HG02798 (cell line): Measurements from ENCODE around the gene NPAS3.

Experiments used
- ATAC-seq: cut with Tn5 transposase; IDR thresholded peaks from one replicate; pipeline ENCODE4 v1.9.1; 2021; ENCODE audit warnings: mild to moderate bottlenecking; ENCODE audit not compliant: unreplicated experiment, poor library complexity

Gene NPAS3

DNA sequence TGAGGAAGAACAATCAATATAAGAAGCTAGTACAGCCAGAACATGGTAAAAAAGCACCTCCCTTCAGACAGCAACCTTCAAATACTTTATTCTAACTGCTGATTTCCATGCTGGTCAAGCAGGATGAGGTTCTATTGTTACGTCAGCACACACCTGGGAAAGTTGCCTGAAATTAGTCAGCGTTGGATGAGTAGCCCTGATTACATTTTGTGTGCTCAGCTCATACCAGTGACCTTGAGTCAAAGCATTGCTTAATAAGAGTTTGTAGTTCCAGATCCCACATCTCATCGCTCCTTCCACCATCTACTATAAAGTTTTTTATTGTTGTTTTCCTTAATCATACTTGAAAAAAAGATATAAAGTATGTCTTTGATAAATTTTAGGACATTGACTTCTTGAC is 650.7 kb downstream of the NPAS3 start:
- ATAC-seq: no peak

DNA sequence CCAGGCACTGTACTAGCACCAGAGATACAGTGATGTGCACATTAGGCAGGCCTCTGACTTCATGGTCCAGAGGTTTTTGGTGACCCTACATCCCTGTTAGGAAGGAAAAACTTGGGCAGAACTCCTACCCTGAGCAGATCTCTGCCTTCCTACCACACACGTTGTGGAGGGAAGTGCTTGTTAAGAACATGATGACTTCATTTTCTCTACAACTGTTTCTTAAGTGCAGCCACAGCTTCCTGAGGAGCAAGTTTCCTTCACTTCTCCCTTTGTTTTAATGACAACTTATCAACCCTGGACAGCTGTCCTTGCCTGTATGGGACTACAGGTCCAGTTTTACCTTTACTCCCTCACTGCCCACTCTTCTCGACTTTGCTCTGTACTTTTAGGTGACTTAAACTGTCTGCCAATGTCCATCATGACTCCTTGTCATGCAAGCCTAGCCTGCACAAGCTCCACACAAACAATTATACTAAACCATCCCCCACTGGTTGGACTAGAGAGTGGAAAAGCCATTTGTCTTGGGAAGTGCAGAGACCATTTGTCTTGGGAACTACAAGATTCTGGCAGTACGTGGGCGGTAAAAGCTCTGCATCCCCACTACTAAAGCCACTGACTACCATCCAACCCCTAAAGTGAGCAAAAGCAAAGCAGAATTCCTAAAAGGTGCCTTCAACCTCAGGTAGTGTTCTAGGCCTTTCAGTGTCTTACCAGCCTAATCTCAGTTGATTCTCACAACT is 652.4 kb downstream of the NPAS3 start:
- ATAC-seq: no peak

DNA sequence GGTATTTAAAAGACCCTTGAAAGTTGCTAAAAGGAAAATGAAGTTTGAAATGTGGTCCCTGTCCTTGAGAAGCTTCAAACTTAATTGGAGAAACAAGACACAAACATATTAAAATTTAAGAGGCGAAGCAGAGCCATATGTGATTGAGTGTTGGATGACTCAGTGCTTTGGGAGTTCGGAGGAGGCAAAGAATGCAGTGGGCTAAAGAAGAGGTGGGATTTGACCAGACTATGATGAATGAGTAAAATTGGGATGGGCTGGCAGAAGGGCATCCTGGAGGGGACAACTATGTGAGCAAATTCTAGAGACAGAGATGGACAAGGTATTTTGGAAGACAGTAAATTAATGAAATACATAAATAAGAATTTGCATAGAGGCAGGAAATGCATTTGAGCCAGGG is 653.6 kb downstream of the NPAS3 start:
- no peak for ATAC-seq

DNA sequence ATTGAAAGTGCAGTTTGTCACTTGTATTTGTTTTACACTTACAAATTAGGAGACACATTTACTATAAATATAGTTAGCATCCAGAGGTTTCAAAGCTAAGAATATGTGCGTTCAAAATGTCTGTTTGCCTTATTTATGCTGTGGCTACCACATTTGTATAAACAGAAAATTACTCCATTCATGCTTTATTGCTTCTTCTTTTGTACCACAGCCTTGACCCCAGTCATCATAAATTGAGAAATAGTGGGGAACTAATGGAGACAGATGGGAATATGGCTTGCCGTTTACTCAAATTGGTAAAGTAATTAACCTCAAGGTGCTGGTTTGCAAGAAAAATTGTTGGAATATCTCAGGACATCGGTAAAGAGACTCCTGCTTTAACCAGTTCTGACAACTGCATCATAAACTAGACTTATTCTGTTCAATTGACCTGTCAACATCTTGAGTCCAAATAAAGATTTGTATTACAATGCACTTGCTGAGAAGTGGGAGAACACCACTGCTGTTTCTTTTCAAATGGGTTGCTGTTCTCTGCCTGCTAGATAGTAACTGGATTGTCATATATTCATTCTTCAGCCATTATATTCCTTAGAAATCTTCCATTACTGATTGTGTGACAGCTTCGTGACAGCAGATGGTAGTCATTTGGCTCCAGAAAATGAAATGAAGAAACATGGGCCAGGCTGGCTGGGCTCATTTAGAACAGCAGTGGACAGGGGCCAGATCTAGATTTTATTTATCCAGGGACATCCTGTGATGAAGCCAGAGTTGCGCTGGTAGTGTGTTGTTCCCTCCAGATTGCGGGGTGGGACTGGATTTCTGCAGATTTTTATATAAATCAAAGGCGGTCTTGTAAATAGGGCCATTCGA is 657.8 kb downstream of the NPAS3 start:
- ATAC-seq: no peak

DNA sequence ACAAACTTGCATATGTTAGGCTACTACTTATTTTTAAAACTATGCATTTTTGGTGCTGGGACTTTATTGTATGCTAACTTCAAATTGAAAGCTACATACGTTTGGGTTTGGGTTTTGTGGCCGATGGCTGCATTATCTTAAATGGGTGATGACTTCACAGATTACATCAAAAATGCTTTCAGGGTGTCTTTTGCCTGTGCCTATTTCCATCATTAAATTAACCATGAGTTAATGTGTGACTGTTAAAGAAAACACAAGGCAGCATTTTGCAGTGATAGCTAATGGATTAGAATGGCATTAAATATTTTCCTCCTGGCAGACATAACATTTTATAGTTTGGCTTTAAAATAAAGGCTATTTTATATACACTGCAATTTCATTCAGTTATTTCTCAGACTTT is 659.9 kb downstream of the NPAS3 start:
- no peak for ATAC-seq

DNA sequence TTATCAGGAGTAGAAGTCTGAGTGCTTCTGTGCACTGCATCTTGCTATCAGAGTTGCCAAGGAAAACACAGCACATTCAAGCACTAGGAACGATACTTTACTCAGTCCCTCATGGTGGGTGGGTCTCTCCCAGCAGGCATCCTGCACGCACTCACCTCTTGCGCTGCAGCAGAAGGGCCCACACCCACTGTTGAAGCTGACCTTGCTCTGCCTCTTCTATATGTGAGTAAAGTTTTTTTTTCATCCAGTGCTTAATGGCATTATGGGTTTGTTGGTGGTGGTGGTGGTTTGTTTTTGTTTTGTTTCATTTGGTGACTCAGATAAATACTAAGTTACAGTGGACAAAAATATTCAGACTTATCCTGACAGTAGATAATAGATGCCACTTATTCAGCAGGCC is 663.7 kb downstream of the NPAS3 start:
- ATAC-seq: no peak

GRCh38 chr14:33606591-33606990 is 667.9 kb downstream of the NPAS3 start:
- no peak for ATAC-seq

- no peak for ATAC-seq
Measured at GRCh38 chr14:33609582-33609981, 670.9 kb downstream of the NPAS3 start.

GRCh38 chr14:33610121-33610520 is 671.4 kb downstream of the NPAS3 start:
- ATAC-seq: no peak

DNA sequence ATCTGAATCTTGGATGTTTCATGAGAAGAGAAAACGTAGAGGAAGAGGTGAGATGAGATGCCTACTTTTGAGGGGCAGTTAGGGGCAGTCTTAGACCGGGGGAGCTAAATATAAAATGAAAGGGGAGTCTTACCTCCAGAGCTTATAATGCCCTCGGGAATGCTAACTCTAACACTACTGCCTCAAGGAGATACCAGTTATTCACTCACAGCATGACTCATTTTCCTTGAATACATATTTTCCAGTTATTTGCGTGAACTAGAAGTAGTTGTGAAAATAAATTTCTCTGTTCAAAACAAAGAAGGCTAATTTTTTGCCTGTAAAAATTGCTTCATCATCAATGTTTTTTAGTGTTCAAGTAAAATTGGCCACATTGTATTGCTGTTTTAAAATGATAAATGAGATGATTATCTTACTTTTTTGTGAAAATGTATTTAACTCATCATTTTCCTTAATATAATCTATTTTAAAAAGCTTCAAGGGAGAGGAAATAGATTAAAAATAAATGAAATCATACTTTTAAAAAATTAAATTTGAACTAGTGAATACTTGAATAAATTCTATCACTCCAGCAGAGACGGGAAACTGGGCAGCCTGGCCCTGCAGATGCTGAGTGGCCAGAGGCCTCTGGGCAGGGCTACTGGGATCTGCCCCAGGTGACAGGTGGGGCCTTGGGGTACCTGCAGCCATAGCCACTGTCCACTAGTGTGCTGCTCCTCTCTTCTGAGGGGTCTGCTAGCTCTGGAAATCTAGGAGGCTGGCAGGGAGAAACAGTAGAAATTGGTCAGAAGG is 672.9 kb downstream of the NPAS3 start:
- ATAC-seq: no peak

GRCh38 chr14:33612197-33612505 is 673.5 kb downstream of the NPAS3 start:
- no peak for ATAC-seq

DNA sequence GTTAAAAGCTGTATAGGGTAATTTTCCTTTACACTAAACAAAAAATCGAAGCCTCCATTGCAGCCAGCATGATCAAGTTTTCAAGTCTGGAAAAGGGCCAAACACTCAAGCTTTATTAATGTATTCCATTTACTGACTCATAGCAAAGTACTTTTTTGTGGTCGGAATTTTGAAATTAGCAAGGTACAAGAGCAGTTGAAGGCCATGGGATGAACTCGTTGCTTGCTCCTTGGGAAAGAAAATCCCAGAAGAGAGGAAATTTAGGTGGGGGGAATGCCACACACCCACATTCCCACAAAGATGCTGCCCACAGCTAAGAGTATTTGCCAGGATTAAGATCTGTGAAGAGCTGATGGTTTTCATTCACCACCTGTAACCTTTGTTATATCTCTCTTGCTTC is 678.5 kb downstream of the NPAS3 start:
- ATAC-seq: no peak

DNA sequence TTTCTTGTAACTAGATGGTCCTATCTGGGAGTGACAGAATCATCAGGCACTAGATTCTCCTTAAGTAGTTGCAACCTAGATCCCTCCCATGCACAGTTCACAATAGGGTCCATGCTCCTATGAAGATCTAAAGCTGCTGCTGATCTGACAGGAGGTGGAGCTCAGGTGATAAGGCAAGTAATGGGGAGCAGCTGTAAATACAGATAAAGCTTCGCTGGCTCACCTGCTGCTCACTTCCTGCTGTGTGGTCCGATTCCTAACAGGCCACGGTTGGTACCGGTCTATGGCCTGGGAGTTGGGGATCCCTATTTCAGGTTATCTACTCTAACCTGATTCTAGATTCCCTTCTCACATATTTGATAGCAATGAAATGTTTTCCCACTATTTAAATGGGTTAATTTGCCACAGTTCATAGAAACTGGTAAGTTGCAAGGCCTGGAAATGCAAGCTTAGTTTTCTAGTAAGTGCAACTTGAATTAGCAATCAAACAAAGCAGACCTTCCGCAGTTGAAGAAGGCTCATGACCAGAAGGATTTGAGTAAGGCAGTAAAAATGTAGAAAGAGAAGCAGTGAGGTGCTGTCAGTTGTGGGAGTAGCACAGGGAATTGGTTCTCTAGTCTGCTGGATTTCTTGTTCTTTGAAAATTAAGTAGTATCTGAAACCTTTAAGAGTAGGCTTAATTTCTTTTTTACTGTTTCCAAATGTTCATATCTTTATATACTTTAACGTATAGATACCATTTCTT is 679.9 kb downstream of the NPAS3 start:
- ATAC-seq: no peak

DNA sequence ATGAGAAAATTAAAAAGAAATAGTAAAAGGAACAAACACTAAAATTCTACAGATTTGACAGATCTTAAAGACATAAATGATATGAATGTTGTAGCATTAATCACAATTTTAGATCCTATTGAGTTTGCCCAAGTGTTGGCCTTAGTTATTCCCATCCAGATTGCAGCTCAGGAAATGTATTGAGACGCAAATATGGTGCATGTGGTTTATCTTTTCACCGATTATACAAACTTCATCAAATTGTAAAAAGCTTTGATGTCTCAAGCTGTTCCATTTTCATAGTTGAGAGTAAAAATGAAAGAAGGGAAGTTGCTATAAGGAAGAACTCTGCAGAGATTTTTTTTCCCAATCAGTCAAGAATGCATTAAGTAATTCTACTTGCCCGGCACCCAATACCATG is 683.8 kb downstream of the NPAS3 start:
- no peak for ATAC-seq

DNA sequence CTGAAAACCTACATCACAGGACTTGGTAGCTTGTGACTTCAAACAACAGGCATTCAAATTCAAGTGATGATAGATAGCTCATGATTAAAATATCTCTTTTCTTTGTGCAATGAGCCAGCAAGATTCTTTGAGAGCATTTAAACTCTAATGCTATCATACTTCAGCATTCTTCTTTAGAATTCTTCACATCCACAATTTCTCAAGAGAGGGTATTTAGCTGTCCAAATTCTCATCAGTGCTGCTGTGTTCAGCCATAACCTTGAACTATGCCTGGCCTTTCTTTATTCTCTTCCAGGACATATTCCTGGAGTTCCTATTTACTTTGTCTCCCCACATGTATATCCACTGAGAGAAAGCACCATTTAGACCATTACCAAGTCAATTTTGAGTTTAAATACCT is 691.1 kb downstream of the NPAS3 start:
- no peak for ATAC-seq

DNA sequence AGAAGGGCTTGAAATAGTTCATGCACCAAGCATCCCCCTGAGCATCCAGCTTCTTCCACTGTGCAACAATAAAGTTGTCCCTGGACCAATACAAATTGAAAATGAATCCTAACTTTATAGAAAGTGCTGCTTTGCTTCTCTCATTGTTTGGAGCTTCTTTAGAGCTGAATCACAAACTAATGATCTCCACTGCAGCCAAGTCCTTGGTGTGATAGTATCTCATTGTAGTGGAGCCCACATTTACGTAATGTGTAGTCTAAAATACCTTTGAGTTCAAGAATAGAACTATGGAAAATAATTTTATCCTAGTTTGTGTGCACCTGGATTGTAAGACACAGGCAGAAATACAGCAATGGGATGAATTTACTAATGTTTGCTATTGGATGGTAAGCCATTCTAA is 692.3 kb downstream of the NPAS3 start:
- ATAC-seq: no peak

- ATAC-seq: no peak
Measured at GRCh38 chr14:33631441-33631840, 692.8 kb downstream of the NPAS3 start.

GRCh38 chr14:33634631-33635030 is 696.0 kb downstream of the NPAS3 start:
- no peak for ATAC-seq

GRCh38 chr14:33636716-33637115 is 698.0 kb downstream of the NPAS3 start:
- no peak for ATAC-seq

DNA sequence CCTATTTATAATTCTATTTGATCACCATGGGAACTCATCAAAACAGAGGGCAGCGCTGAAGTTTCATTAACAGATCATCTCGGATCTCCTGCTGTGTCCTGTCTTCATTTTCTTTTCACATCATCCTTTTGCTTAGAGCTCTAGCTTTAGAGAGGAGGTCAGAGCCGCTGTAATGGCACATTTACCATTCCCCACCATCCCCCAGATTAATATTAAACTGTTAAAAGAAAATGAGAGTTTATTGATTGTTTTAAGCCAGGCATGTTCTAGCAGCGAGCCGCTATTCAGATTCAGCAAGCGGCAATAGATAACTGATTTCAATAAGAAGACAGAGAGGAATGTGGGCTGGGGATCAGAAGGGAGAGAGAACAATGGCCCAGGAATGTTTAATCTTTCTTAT is 703.4 kb downstream of the NPAS3 start:
- ATAC-seq: no peak
